HepG2 (cell line): Measurements from ENCODE around the gene DACT2. TPM values are rescaled to one million over a fixed set of nuclear protein-coding genes. Genes with fewer than 3 reads are reported as not detected.
A peak's percentile ranks its signal among the peaks of the same experiment; 100 is the strongest.

Source experiments
- BCL6 ChIP-seq: IDR thresholded peaks from 2 replicates; pipeline ENCODE4 v1.6.1; 2016; ENCODE audit warnings: missing genetic modification reagents, missing compliant biosample characterization
- FOXA3 ChIP-seq: IDR thresholded peaks from 2 replicates; pipeline ENCODE4 v1.6.1; 2016; ENCODE audit warnings: missing genetic modification reagents, missing compliant biosample characterization
- FOXP1 ChIP-seq, 2 experiments: fragments of 450-650 bp in 1 of 2; IDR thresholded peaks; 2 replicates each; pipeline ENCODE4 v1.6.1; 2017 to 2018; ENCODE audit warnings: antibody characterized with exemption in 1 of 2
- KLF13 ChIP-seq: sonication (generic); formaldehyde crosslinking; IDR thresholded peaks from 2 replicates; pipeline ENCODE4 v1.4.0; 2020; ENCODE audit warnings: mild to moderate bottlenecking, missing genetic modification reagents
- KLF15 ChIP-seq: sonication (generic); formaldehyde crosslinking; IDR thresholded peaks from 2 replicates; pipeline ENCODE4 v1.8.1; 2023; ENCODE audit warnings: borderline replicate concordance, mild to moderate bottlenecking, inconsistent platforms, missing genetic modification reagents, mixed read lengths
- MED1 ChIP-seq: sonication (generic); formaldehyde crosslinking; IDR thresholded peaks from 2 replicates; pipeline ENCODE4 v1.4.0; 2020; ENCODE audit warnings: missing genetic modification reagents
- NCOA1 ChIP-seq: sonication (generic); formaldehyde crosslinking; IDR thresholded peaks from 2 replicates; pipeline ENCODE4 v1.9.0; 2021; ENCODE audit warnings: missing genetic modification reagents
- PATZ1 ChIP-seq: sonication (generic); formaldehyde crosslinking; IDR thresholded peaks from 2 replicates; pipeline ENCODE4 v1.4.0; 2020; ENCODE audit warnings: missing genetic modification reagents
- RARA ChIP-seq: IDR thresholded peaks from 2 replicates; pipeline ENCODE4 v1.6.1; 2016; ENCODE audit warnings: missing genetic modification reagents, missing compliant biosample characterization
- RNF219 ChIP-seq: sonication (generic); formaldehyde crosslinking; IDR thresholded peaks from 2 replicates; pipeline ENCODE4 v1.5.0; 2020; ENCODE audit warnings: mild to moderate bottlenecking, missing genetic modification reagents
- SMAD9 ChIP-seq: sonication (generic); formaldehyde crosslinking; IDR thresholded peaks from 2 replicates; pipeline ENCODE4 v1.5.1; 2020; ENCODE audit warnings: mild to moderate bottlenecking, missing genetic modification reagents
- U2AF1 ChIP-seq: fragments of 200-400 bp; formaldehyde crosslinking; optimal IDR thresholded peaks from 2 replicates; pipeline ENCODE3; 2017; ENCODE audit warnings: mild to moderate bottlenecking, low read depth, low read length
- ZFP1 ChIP-seq: IDR thresholded peaks from 2 replicates; pipeline ENCODE4 v1.6.1; 2016
- ZNF121 ChIP-seq: sonication (generic); formaldehyde crosslinking; IDR thresholded peaks from 2 replicates; pipeline ENCODE4 v1.5.0; 2020; ENCODE audit warnings: mild to moderate bottlenecking, missing genetic modification reagents
- ZNF263 ChIP-seq: sonication (generic); formaldehyde crosslinking; IDR thresholded peaks from 2 replicates; pipeline ENCODE4 v1.4.0; 2020; ENCODE audit warnings: missing genetic modification reagents
- ZNF570 ChIP-seq: sonication (generic); formaldehyde crosslinking; IDR thresholded peaks from 2 replicates; pipeline ENCODE4 v1.4.0; 2020; ENCODE audit warnings: mild to moderate bottlenecking, missing genetic modification reagents, borderline replicate concordance
- ZNF572 ChIP-seq: sonication (generic); formaldehyde crosslinking; IDR thresholded peaks from 2 replicates; pipeline ENCODE4 v1.5.1; 2020; ENCODE audit warnings: mild to moderate bottlenecking, missing genetic modification reagents
- ZNF710 ChIP-seq: sonication (generic); formaldehyde crosslinking; IDR thresholded peaks from 2 replicates; pipeline ENCODE4 v1.5.0; 2020; ENCODE audit warnings: mild to moderate bottlenecking, missing genetic modification reagents, borderline replicate concordance
- polyA plus RNA-seq, 8 experiments: library from polyadenylated mRNA; depleted of rRNA in 3 of 8; stranded (reverse) in 7 of 8; unstranded in 1 of 8; fragments of >200 nt; fragmentation: Illumina TruSeq in 4 of 8; extraction: Trizol in 4 of 8; gene quantifications; 2 replicates each; pipeline versions ENCODE4 v1.2.1 to v1.2.3, GENCODE V29; 2011 to 2016; ENCODE audit warnings: low read depth in 4 of 8, missing spikeins in 1 of 8, mixed read lengths in 1 of 8; ENCODE audit not compliant: insufficient read depth in 1 of 8
- total RNA-seq, 5 experiments: library from RNA; depleted of rRNA; stranded (reverse); fragments of >200 nt; fragmentation: Illumina TruSeq; extraction: Trizol; gene quantifications; 2 replicates each; pipeline ENCODE4 v1.2.3, GENCODE V29; 2016; ENCODE audit warnings: low read depth in 1 of 5
- TF ChIP-seq, protein P1 (sequence below): sonication (generic); formaldehyde crosslinking; IDR thresholded peaks from 2 replicates; pipeline ENCODE4 v1.8.0; 2022; ENCODE audit warnings: mild to moderate bottlenecking, missing genetic modification reagents
- TF ChIP-seq, protein P2 (sequence below): sonication (generic); formaldehyde crosslinking; conservative IDR thresholded peaks from 2 replicates; pipeline ENCODE4 v1.4.0; 2020; ENCODE audit warnings: mild to moderate bottlenecking, missing genetic modification reagents, moderate library complexity

DACT2 gene
- total and polyA plus RNA-seq, 2 of the 13 experiments (the other 11 are each of a cell fraction or from before 2014, with no cell fraction given) = 0.15 TPM; not detected in 1

- peak; percentile 76 for TF ChIP-seq PATZ1 (CRISPR knock-in tag)
- TF ChIP-seq ZFP1 (CRISPR knock-in tag) = no peak
- no peak for TF ChIP-seq ZNF570 (CRISPR knock-in tag)
- TF ChIP-seq, protein P1, sequence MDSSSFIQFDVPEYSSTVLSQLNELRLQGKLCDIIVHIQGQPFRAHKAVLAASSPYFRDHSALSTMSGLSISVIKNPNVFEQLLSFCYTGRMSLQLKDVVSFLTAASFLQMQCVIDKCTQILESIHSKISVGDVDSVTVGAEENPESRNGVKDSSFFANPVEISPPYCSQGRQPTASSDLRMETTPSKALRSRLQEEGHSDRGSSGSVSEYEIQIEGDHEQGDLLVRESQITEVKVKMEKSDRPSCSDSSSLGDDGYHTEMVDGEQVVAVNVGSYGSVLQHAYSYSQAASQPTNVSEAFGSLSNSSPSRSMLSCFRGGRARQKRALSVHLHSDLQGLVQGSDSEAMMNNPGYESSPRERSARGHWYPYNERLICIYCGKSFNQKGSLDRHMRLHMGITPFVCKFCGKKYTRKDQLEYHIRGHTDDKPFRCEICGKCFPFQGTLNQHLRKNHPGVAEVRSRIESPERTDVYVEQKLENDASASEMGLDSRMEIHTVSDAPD = no peak
- no peak for TF ChIP-seq RNF219 (CRISPR knock-in tag)
- TF ChIP-seq KLF13 (CRISPR knock-in tag) = no peak
- peak; percentile 50 for TF ChIP-seq BCL6 (CRISPR knock-in tag)
- no peak for TF ChIP-seq FOXP1 (IDR thresholded peaks at IDR 0.05)
- peak; percentile 66 for TF ChIP-seq FOXP1 (CRISPR knock-in tag; IDR thresholded peaks at IDR 0.05)
- peak; percentile 67 for TF ChIP-seq MED1 (CRISPR knock-in tag)
- no peak for TF ChIP-seq ZNF263 (CRISPR knock-in tag)
- TF ChIP-seq RARA (CRISPR knock-in tag) = peak; percentile 88
- no peak for TF ChIP-seq ZNF121
- TF ChIP-seq SMAD9 (CRISPR knock-in tag) = no peak
- TF ChIP-seq FOXA3 (CRISPR knock-in tag) = peak; percentile 67
- TF ChIP-seq ZNF572 (CRISPR knock-in tag) = no peak
- TF ChIP-seq, protein P2, sequence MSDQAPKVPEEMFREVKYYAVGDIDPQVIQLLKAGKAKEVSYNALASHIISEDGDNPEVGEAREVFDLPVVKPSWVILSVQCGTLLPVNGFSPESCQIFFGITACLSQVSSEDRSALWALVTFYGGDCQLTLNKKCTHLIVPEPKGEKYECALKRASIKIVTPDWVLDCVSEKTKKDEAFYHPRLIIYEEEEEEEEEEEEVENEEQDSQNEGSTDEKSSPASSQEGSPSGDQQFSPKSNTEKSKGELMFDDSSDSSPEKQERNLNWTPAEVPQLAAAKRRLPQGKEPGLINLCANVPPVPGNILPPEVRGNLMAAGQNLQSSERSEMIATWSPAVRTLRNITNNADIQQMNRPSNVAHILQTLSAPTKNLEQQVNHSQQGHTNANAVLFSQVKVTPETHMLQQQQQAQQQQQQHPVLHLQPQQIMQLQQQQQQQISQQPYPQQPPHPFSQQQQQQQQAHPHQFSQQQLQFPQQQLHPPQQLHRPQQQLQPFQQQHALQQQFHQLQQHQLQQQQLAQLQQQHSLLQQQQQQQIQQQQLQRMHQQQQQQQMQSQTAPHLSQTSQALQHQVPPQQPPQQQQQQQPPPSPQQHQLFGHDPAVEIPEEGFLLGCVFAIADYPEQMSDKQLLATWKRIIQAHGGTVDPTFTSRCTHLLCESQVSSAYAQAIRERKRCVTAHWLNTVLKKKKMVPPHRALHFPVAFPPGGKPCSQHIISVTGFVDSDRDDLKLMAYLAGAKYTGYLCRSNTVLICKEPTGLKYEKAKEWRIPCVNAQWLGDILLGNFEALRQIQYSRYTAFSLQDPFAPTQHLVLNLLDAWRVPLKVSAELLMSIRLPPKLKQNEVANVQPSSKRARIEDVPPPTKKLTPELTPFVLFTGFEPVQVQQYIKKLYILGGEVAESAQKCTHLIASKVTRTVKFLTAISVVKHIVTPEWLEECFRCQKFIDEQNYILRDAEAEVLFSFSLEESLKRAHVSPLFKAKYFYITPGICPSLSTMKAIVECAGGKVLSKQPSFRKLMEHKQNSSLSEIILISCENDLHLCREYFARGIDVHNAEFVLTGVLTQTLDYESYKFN = peak; percentile 15; the same call in 1 of the 2 replicates
- TF ChIP-seq KLF15 (CRISPR knock-in tag) = no peak
- TF ChIP-seq NCOA1 (CRISPR knock-in tag) = no peak
- no peak for TF ChIP-seq U2AF1
- TF ChIP-seq ZNF710 (CRISPR knock-in tag) = 0 out of 2 replicates have a peak, but pooled peaks have one; percentile 38
Measured at GRCh38 chr6:168318090-168318489, 1.5 kb downstream of the DACT2 start (continued).
